ENCODE data around the gene TACC2.

DNA sequence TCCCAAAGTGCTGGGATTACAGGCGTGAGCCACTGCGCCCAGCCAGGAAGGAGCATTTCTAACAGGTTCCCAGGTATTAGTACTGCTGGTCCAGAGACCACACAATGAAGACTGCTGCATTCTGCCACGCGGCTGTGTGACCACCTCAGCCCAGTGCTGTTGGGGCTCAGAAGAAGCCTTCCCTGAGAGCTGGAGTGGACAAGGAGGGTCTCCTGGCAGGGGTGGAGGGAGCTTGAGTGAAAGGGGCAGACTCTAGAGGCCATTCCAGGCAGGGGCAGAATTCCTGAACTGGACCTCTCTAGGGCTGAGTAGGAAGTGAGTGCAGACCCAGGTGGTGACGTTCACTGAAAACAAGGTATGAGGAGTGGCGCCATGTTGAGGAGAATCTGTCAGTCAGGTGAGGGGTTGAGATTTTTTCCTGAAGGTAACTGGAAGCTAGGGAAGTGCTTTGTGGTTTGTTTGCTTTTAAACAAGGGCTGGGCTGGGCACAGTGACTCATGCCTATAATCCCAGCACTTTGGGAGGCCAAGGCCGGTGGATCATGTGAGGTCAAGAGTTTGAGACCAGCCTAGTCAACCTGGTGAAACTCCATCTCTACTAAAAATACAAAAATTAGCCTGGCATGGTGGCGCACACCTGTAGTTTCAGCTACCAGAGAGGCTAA, 67.6 kb downstream of the TACC2 start:
- TF ChIP-seq SIN3A (IDR thresholded peaks at IDR 0.05; ENCODE audit: borderline replicate concordance, insufficient read depth, low read length) (no peak), POLR2AphosphoS5 (IDR thresholded peaks at IDR 0.05; ENCODE audit: low read depth, low read length) (no peak), TAF1 (IDR thresholded peaks at IDR 0.05; ENCODE audit: borderline replicate concordance, insufficient read depth, low read length) (no peak)

Data from PFSK-1 (cell line).